ENCODE data around the gene SMAD2.

- TF ChIP-seq CTCF (conservative IDR thresholded peaks at IDR 0.05; ENCODE audit: low read length) (no peak), EZH2phosphoT487 (IDR thresholded peaks at IDR 0.05; ENCODE audit: borderline replicate concordance, low read depth, low read length) (no peak)
Measured at GRCh38 chr18:47798366-47798765, 132.1 kb downstream of the SMAD2 start.
